ENCODE measurements around the gene IL3RA.
"Not testable (repeated sequence)": the region's sequence is repeated elsewhere in the genome, so short reads cannot be mapped to it uniquely, and the experiment has no call there.

Gene IL3RA

DNA sequence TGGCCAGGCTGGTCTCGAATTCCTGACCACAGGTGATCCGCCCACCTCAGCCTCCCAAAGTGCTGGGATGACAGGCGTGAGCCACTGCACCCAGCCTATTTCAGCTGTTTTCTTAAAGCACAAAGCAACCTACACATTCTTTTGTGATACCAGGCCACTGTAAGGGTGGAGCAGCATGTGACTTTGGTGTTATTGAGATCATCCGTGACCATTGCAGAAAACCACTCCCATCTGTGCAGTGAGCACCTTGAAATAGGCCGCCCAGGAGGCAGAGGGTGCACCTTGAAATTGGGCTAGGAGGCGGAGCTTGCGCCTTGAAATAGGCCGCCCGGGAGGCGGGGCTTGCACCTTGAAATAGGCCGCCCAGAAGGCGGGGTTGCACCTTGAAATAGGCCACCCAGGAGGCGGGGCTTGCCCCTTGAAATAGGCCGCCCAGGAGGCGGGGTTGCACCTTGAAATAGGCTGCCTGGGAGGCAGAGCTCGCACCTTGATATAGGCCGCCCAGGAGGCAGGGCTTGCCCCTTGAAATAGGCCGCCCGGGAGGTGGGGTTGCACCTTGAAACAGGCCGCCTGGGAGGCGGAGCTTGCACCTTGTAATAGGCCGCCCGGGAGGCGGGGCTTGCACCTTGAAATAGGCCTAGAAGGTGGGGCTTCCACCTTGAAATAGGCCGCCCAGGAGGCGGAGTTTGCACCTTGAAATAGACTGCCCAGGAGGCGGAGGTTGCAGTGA, 64.3 kb downstream of the IL3RA start:
- DNase-seq = no peak

DNA sequence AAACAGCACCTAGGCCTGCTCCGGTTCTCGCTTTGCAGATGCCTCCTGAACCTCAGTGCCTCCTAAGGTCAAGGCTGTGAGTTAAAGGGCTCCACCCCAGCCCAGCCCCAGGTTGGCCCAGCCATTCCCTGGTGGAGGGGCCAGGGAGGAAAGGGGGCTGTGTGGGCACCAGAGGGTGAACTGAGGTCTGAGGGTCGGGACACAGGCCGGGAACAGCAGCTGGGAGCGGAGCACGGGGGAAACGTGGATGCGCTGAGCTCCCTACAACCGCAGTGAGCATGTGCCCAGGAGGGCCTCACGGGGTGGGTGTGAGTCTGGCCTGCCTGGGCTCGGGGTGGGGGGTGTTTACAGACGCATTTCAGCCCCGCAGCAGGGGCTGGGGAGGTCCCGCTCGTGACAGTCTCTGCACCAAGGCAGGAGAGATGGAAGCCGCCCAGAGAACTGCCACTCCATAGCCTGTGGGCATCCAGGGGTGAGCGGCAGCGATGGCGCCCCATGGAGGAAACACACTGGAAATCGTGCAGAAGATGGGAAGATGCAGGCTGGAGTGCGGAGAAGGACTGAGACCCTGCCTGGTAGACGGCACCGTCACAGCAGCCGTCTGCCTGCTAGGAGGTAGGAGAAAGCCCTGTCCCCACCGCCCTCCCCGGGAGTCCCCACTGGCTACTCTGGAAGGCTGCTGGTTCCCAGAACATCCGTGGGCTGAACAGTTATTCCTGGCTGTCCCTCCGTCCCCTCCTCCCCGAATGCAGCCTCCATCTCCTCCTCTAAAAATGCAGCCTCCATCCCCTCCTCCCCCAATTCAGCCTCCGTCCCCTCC, 65.2 kb downstream of the IL3RA start:
- DNase-seq = no peak

DNA sequence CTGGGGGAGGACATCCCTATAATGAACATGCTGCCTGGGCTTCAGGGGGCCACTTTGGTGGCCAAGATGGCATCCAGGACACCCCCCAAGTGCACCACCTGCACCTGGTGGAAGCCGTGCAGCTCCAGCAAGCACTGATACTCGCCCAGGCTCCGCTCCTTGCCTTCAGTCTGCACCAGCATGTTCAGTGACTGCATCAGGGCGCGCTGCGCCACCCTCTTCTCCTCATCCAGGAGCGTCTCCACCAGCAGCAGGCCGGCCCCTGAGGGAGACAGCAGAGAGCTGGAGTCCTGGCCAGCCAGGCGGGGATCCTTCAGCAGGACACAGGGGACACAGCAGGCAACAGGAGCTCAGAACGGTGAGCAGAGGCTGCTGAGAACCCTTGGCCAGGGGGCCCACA, 66.6 kb downstream of the IL3RA start:
- DNase-seq = no peak

DNA sequence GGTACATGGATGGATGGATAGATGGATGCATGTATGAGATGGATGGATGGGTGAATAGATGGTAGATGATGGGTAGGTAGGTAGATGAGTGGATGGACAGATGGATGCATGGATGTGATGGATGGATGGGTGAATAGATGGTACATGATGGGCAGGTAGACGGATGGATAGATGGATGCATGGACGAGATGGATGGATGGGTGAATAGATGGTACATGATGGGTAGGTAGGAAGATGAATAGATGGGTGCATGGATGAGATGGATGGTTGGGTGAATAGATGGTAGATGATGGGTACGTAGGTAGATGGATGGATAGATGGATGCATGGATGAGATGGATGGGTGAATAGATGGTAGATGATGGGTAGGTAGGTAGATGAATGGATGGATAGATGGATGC, 67.3 kb downstream of the IL3RA start:
- DNase-seq = not testable (repeated sequence)

DNA sequence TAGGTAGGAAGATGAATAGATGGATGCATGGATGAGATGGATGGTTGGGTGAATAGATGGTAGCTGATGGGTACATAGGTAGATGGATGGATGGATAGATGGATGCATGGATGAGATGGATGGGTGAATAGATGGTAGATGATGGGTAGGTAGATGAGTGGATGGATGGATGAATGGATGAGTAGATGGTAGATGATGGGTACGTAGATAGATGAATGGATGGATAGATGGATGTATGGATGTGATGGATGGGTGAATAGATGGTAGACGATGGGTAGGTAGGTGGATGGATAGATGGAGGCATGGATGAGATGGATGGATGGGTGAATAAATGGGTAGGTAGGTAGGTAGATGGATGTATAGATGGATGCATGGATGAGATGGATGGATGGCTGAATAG, 69.2 kb downstream of the IL3RA start:
- DNase-seq = not testable (repeated sequence)

DNA sequence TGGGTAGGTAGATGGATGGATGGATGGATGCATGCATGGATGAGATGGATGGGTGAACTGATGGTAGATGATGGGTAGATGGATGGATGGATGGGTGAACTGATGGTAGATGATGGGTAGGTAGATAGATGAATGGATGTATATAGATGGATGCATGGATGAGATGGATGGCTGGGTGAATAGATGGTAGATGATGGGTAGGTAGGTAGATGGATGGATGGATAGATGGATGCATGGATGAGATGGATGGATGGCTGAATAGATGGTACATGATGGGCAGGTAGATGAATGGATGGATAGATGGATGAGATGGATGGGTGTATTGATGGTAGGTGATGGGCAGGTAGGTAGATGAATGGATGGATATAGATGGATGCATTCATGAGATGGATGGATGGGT, 70.5 kb downstream of the IL3RA start:
- DNase-seq = no peak

DNA sequence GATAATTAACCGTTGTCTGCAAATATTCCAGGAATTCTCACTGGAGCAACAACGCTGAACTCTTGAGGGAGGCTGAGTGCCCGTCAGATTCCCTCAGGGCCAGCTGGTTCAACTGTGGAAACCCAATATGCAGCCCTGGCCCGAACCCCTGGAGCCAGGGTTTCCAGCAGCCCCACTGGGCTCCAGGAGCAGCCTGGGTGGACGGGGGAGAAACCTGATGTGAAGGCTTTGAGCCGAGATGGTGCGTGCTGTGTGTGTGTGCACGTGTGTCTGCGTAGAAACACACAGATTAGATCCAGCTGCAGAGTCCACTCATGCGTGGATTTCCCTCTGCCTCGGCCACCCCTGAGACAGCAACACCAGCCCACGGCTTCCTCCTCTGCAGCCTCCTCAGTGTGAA, 74.7 kb downstream of the IL3RA start:
- no peak for DNase-seq

DNA sequence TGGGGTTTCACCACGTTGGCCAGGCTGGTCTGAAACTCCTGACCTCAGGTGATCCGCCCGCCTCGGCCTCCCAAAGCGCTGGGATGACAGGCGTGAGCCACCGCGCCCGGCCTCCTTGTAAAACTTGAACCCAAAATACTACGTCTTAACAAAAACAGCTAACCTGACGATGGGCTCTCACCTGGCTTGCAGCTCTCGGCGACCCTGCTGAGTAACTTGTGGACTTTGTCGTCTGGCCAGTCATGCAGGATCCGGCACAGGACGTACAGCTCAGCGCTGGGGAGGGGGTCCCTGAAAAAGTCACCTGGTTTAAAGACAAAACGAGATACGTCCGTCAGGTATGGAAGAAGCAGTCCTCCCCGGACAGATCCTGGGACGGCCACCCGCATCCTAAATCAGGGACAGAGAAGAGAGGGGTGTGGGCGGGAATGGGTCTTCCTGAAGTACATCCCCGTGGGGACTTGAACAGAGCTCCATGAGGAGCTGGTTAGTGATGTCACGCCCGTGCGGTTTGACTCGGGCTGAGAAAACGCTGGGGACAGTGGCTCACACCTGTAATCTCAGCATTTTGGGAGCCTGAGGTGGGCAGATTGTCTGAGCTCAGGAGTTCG, 76.1 kb downstream of the IL3RA start:
- DNase-seq = no peak

DNA sequence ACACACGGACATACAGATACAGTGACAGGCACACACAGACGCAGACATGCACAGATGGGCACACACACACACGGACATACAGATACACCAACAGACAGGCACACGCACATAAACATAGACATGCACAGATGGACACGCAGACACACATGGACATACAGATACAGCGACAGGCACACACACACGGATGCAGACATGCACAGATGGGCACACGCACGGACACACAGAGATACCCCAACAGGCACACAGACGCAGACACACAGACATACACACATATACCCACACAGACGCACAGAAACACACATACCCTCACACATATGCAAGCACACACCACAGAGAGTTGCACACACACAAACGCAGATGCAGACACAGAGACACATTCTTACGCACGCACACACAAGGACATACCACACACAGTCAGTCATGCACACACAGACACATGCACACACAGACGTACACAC, 79.8 kb downstream of the IL3RA start:
- no peak for DNase-seq

DNA sequence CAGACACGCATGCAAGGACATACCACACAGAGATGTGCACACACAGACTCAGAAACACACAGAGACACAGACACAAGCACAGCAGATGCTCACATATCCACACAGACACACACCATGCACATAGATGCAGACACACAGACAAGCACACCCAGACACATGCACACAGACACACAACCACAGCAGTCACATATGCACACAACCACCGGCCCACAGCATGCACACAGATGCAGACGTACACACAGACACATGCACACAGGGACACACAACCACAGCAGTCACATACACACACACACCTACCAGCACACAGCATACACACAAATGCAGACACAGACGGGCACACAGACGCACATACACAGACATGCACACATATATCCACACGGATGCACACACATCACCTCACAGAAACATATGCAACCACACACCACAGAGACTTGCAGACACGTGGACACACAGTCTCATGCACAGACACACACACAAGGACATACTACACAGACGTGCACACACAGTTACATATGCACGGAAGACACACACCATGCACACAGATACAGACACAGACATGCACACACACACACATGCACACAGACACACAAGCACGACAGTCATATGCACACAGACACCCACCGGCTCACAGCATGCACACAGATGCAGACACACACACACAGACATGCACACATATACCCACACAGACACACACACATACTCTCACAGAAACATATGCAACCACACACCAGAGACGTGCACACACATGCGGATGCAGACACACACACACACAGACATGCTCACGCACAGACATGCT, 80.6 kb downstream of the IL3RA start:
- DNase-seq = no peak

DNA sequence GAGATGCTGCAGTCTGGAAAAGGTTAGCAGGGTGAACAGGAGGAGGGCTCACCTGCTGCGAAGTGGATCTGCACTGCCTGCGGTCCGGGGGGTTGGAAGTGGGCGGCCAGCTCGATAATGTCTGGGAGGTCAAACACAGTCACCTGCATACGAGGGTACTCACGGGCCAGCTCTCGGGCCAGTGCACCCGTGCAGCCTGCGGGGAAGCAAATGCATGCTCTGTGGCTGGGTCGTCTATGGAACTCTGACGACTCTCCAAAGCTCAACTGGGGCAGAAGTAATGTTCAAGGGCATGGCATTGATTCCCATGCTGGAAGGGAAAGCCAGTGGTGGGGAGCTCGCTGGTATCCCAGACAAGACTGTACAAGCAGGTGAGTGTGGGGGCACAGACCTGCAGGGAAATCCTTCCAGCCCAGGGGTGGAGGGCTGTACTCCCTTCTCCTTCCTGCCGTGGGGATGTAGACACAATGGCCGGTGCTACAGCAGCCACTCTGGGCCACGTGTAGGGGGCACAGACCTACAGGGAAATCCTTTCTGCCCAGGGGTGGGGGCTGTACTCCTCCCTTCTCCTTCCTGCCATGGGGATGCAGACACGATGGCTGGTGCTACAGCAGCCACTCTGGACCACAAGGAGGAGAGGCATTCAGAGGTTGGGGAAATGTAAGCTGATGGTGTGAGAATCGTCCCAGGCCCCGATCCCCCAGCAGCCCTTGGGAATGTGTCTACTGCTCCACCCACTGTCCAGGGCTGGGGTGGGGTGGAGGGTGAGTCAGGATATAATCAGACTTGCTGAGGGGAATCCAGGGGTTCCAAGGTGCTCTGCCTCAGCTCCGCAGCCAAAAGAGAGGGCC, 81.6 kb downstream of the IL3RA start:
- no peak for DNase-seq

DNA sequence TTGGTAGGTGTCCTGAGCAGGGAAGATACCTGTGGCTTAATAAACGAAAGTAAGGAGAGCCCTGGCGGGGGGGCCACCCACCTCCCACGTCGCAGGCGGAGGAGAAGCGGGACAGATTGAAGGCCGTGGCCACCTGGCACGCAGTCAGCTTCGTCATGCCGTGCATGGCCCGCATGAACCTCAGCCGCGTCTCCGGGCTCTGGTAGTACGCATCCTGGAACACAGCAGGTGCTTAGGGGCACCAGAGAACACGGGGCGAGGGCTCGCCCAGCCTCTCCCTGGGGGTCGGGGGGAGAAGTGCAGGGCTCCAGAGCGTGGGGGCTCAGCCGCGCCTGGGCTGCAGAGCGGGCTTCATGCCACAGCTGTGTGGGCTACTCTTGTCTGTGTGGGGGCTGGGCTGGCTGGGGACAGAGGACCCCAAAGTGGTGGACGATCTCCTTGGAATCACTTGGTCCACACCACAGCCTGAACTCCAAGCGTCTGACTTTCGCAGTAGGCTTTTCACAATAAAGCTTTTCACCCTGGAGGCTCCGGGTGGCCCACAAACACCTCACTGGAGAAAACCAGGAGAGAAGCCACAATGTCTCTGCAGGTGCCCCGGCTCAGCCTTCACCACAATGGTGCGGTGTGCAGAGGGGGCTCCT, 82.4 kb downstream of the IL3RA start:
- no peak for DNase-seq

DNA sequence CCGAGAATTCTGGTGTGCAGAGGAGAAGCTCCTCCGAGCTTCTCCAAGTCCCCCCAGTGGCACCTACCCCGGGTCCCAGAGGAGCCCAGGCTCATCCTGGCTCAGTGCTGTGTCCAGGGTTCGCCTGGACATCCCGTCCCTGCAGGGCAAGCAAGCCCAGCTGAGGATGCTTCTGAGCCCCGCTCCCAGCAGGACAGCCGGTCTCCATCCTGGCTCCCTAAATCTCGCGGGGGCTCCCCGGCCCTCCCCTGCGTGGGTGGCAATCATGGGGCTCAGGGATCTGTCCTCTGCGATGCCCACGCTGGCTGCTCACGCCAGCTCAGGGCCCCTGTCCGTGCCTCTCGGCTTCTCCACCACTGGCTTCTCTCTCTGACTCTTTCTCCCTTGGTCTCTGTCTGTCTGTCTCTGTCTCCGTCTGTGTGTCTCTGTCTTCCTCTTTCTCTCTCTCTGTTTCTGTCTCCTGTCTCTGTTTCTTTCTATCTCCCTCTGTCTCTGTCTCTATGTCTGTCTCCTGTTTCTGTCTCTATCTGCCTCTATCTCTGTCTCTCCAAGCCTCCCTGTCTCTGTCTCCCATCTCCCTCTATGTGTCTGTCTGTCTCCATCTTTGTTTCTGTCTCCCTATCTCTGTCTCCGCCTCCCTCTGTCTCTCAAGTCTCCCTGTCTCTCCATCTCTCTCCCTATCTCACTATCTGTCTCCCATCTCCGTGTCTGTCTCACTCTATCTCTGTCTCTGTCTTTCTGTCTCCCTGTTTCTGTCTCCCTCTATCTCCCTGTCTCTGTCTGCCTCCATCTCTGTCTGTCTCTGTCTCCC, 83.2 kb downstream of the IL3RA start:
- DNase-seq = no peak

DNA sequence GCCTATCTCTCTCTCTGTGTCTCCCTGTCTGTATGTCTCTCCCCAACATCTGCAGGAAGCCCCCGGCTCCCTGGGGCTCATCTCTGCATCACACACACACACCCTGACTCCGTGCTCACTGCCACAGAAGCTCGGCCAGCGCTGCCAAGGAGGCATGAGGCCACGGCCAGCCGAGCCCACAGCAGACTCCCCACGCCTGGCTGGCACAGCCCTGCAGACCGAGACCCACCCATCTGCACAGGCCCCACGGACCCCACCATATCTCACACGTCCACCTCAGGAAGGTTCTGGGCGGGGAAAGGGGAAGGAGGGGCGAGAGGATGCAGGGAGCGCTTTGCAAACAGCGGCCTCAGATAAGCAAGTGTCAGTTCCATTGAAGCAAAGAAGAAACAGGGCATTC, 83.8 kb downstream of the IL3RA start:
- no peak for DNase-seq

DNA sequence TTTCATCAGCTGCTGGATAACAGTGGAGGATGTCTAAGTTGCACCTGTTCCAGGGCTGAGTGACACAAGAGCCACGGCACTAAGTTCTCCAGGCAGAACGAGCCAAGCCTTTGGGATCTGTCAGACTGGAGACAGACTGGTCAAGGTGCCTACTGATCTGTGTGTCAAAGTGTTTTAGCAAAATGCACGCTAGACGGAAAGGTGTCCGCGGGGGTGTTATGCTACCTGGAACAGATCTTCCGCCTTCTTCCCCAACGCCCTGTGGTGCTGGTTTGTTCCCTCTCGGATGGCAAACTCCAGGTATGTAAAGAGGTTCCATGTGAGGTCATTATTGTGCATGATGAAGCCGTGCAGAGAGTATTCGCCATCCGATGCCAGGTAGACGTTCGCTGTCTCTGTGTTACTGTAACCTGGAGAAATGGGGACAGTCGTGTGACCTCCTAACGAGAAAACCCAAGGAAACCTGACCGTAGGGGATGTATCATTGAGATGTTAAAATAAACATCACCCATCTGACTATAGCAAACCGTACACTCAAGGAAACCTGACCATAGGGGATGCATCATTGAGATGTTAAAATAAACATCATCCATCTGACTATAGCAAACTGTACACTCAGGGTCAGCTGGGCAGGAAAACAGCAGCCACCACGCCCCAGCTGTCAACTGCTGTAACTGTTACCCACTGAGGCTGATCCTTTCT, 85.0 kb downstream of the IL3RA start:
- DNase-seq = no peak

DNA sequence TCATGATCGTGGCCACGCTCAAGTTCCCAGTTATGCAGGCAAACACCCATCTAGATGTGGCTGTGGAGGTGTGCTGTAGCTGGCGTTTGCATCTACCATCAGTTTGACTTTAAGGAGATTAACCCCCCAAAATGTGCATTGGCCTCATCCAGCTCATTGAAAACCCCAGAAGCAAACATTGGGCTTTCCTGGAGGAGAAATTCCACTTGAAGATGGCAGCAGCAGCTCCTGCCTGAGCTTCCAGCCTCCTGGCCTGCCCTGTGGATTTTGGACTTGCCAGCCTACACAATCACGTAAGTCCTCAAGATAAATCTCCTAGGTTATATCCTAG, 85.5 kb downstream of the IL3RA start:
- no peak for DNase-seq

DNA sequence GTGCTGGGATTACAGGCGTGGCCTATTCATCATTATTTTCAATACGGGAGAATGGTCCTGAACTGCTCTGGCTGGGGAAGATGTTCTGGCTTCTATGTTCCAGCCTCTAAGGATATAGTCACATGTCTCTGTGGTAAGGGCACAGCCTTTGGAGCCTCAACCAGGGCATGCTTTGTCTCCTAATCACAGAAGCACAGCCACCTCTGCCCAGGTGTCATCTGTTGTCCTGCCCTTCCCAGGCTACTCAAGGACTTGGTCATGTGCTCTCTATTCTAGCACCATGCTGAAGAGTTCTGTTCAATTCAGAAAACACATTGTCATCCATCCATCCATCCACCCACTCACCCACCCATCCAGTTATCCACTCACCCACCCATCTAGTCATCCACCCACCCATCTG, 86.6 kb downstream of the IL3RA start:
- DNase-seq = no peak

DNA sequence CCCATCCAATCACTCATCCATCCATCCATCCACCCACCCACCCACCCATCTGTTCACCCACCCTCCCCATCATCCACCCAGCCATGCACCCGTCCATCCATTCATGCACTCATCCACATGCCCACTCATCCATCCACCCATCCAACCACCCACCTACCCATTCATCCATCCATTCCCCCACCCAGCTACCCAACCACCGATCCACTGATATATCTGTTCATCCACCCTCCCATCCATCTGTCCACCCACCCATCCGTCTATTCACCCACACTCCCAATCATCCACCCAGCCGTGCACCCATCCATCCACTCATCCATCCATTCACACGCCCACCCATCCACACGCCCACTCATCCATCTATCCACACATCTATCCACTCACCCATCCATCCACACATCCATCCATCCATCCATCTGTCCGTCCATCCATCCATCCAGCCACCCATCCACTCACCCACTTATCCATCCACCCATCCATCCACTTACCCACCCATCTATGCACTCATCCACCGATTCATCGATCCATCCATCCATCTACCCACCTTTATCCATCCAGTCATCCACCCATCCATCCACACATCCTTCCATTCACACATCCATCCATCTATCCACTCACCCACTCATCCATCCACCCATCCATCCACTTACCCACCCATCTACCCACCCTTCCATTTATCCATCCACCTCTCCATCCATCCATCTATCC, 87.7 kb downstream of the IL3RA start:
- DNase-seq = no peak

DNA sequence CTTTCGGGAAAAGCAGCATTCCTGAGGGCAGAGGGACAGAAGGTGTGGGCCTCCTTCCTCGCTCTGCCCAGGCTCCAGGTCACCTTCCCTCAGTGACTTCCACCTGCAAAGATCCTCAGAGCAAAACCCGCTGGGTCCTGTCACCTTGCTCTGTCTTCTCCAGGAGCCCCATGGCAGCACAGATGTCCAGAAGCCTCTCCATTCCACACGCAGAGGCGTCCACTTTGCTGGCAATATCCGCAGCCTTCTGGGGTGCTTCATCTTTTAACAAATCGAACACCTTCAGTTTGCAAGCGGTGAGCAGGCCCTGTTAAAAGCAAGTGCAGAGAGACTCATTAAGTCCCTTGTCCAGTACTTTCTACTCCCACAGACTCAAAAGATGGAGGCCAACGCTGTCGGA, 88.8 kb downstream of the IL3RA start:
- no peak for DNase-seq

DNA sequence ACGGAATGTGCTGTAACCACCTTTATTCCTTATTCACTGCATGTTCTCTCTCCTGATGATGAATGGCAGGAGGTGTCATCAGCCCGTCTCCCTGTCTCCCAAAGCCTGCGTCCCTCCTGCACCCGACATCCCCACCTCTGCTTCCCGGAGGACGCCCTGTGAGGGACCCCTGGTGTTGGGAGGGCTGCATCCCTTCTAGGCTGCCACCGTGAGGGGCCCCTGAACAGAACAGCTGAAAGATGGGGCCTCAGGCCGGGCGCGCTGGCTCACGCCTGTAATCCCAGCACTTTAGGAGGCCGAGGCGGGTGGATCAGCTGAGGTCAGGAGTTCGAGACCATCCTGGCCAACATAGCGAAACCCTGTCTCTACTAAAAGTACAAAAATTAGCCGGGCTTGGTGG, 89.7 kb downstream of the IL3RA start:
- DNase-seq = not testable (repeated sequence)
